Tibial nerve (tissue), 4 donors: ENCODE results near the gene P2RX6. TPM values are rescaled to one million over a fixed set of nuclear protein-coding genes. Genes with fewer than 3 reads are reported as not detected.

ENCODE experiments used
- DNase-seq, 2 donors: peaks; one replicate each; pipeline ENCODE4 v3.0.0-alpha.2; 2019; ENCODE audit warnings: low spot score in 2 of 2
- H3K27ac ChIP-seq, 4 donors: fragments of 200-600 bp; sonication (generic) in 3 of 4; one replicate each; pipeline ENCODE4 v1.5.1; 2017 to 2019; ENCODE audit warnings: mild to moderate bottlenecking in 1 of 4
- H3K27me3 ChIP-seq, 2 donors: fragments of 200-600 bp; sonication (generic) in 1 of 2; one replicate each; pipeline versions ENCODE4 v1.5.1 to v1.6.0; 2017 to 2019
- H3K36me3 ChIP-seq, 3 donors: fragments of 200-600 bp; sonication (generic); one replicate each; pipeline ENCODE4 v1.5.1; 2018 to 2019
- H3K4me1 ChIP-seq, 4 donors: fragments of 200-600 bp; sonication (generic) in 3 of 4; one replicate each; pipeline ENCODE4 v1.5.1; 2017 to 2019
- H3K4me3 ChIP-seq, 4 donors: fragments of 200-600 bp; sonication (generic) in 3 of 4; one replicate each; pipeline ENCODE4 v1.5.1; 2017 to 2019; ENCODE audit warnings: mild to moderate bottlenecking in 1 of 4, moderate library complexity in 1 of 4
- H3K9me3 ChIP-seq, 4 donors: fragments of 200-600 bp; sonication (generic) in 3 of 4; one replicate each; pipeline ENCODE4 v1.5.1; 2017 to 2019
- CTCF ChIP-seq, 5 experiments: fragments of 200-600 bp in 3 of 5; fragments of 450-650 bp in 2 of 5; sonication (generic) in 3 of 5; IDR thresholded peaks; one replicate each; pipeline ENCODE4 v1.5.1; 2016 to 2019; ENCODE audit warnings: antibody characterized with exemption in 5 of 5, mild to moderate bottlenecking in 3 of 5, moderate library complexity in 2 of 5
- EP300 ChIP-seq, 2 donors: sonication (generic); formaldehyde crosslinking; IDR thresholded peaks; one replicate each; pipeline ENCODE4 v1.6.1; 2017; ENCODE audit warnings: antibody characterized with exemption in 2 of 2, mild to moderate bottlenecking in 1 of 2
- POLR2A ChIP-seq, 2 donors: fragments of 450-650 bp; IDR thresholded peaks; one replicate each; pipeline ENCODE4 v1.6.1; 2017; ENCODE audit warnings: antibody characterized with exemption in 2 of 2, mild to moderate bottlenecking in 2 of 2, moderate library complexity in 2 of 2
- WGBS, 2 donors: methylation state at CpG; one replicate each; pipeline ENCODE4 v1.1.5; 2018; 5-methylcytosine and 5-hydroxymethylcytosine counted together
- total RNA-seq, 4 donors: library from RNA; depleted of rRNA; stranded (reverse); fragments of >200 nt; gene quantifications; one replicate each; pipeline ENCODE4 v1.1.0, GENCODE V29; 2016

The P2RX6 gene
- total RNA-seq, 4 donors from 2014 or later: 0.63 to 3.3 (median 0.78) TPM

GRCh38 chr22:21009638-21010425 is 5.1 kb upstream of the P2RX6 start:
- Histone ChIP-seq H3K4me3 (no peak overlapping the region), H3K27ac (no peak overlapping the region), H3K9me3 (no peaks in the 10 kb centered on the region), H3K36me3 (no peaks in the 10 kb centered on the region), H3K4me1 (peaks cover 0 to 13% (median 10%) of the 10 kb centered on the region in 4 donors), H3K27me3 (no peaks in the 10 kb centered on the region)
- TF ChIP-seq CTCF (IDR thresholded peaks at IDR 0.05): no peak
- no peak for TF ChIP-seq EP300 (IDR thresholded peaks at IDR 0.05)
- no peak for TF ChIP-seq POLR2A (IDR thresholded peaks at IDR 0.05)
- 52% methylated on average over 9 to 10 of the region's 10 CpGs for WGBS, 2 donors
- DNase-seq: no peak

GRCh38 chr22:21010426-21011113 is 4.4 kb upstream of the P2RX6 start:
- H3K27ac ChIP-seq: no peak overlapping the region
- WGBS, 2 donors: 92 to 93% methylated on average over 3 of the region's 3 CpGs
- no peak overlapping the region for H3K4me3 ChIP-seq
- no peak for TF ChIP-seq CTCF (IDR thresholded peaks at IDR 0.05)
- no peak for TF ChIP-seq POLR2A (IDR thresholded peaks at IDR 0.05)
- TF ChIP-seq EP300 (IDR thresholded peaks at IDR 0.05): no peak
- no peaks in the 10 kb centered on the region for H3K36me3 ChIP-seq
- no peaks in the 10 kb centered on the region for H3K27me3 ChIP-seq
- H3K9me3 ChIP-seq: no peaks in the 10 kb centered on the region
- no peak for DNase-seq
- peaks cover 0 to 20% (median 18%) of the 10 kb centered on the region in 4 donors for H3K4me1 ChIP-seq

- Histone ChIP-seq H3K36me3 (no peaks in the 10 kb centered on the region), H3K4me3 (no peak overlapping the region), H3K27me3 (no peaks in the 10 kb centered on the region), H3K4me1 (peaks cover 0 to 26% (median 21%) of the 10 kb centered on the region in 4 donors), H3K27ac (no peak overlapping the region), H3K9me3 (no peaks in the 10 kb centered on the region)
- 78 to 84% methylated on average over 13 to 14 of the region's 14 CpGs for WGBS, 2 donors
- no peak for TF ChIP-seq EP300 (IDR thresholded peaks at IDR 0.05)
- TF ChIP-seq CTCF (IDR thresholded peaks at IDR 0.05): no peak
- no peak for TF ChIP-seq POLR2A (IDR thresholded peaks at IDR 0.05)
- DNase-seq: no peak
These were observed 2.2 kb upstream of the P2RX6 start for GRCh38 chr22:21012446-21013407.

GRCh38 chr22:21013657-21014201 is 1.2 kb upstream of the P2RX6 start:
- 5 to 11% methylated on average over 18 to 24 of the region's 24 CpGs for WGBS, 2 donors
- H3K4me3 ChIP-seq: peak overlapping the region; percentile 27 to 63 (median 49)
- peaks cover 0 to 26% (median 21%) of the 10 kb centered on the region in 4 donors for H3K4me1 ChIP-seq
- no peaks in the 10 kb centered on the region for H3K27me3 ChIP-seq
- DNase-seq: no peak
- peak overlapping the region; percentile 41 to 86 (median 78) for H3K27ac ChIP-seq
- no peaks in the 10 kb centered on the region for H3K9me3 ChIP-seq
- H3K36me3 ChIP-seq: no peaks in the 10 kb centered on the region
- TF ChIP-seq POLR2A (IDR thresholded peaks at IDR 0.05) (no peak), CTCF (IDR thresholded peaks at IDR 0.05) (no peak), EP300 (IDR thresholded peaks at IDR 0.05) (no peak)
